ENCODE results near the gene CBS.
A peak's percentile ranks its signal among the peaks of the same experiment; 100 is the strongest.
"Not testable (repeated sequence)": the region's sequence is repeated elsewhere in the genome, so short reads cannot be mapped to it uniquely, and the experiment has no call there.

CBS gene

GRCh38 chr21:43068065-43068464, 7.6 kb downstream of the CBS start:
- not testable (repeated sequence) for ATAC-seq, DNase-seq

GRCh38 chr21:43066690-43067089, 8.9 kb downstream of the CBS start:
- ATAC-seq, DNase-seq: not testable (repeated sequence)

DNA sequence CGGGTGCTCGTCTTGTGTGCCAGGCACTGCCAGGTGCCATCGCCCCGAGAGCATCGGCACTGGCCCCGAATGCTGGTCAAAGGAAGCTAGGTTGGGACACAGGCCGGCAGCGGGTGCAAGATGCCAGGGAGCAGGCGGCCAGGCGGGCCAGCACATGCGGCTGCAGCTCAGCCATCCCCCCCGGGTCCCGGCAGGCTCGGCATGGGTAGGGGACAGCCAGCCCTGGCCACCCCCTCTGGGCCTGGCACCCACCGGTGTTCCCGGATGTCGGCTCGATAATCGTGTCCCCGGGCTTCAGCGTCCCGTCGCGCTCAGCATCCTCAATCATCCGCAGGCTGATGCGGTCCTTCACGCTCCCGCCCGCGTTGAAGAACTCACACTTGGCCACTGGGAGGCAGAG, 9.6 kb downstream of the CBS start:
- not testable (repeated sequence) for ATAC-seq, DNase-seq

- not testable (repeated sequence) for ATAC-seq
Observed at GRCh38 chr21:43064265-43064917, 11.2 kb downstream of the CBS start.

GRCh38 chr21:43062955-43063664, 12.5 kb downstream of the CBS start:
- ATAC-seq, DNase-seq: not testable (repeated sequence)

More at GRCh38 chr21:43064265-43064917, 11.2 kb downstream of the CBS start:
- not testable (repeated sequence) for DNase-seq

DNA sequence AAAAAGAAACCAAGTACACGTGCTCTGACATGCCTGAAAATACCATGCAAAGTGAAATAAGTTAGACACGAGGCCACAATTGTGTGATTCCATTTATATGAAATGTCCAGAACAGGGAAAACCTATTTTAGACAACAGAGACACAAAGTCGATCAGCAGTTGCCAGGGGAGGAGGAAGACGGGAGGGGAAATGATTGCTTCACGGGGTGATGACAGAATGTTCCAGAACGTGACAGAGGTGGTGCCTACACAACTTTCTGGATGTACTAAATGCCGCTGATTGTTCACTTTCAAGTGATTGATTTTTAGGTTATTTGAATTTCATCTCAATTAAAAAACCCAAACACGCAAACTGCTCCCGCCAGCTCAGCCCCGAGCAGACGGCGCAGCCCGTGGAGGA, 22.5 kb downstream of the CBS start:
- ATAC-seq, result not testable (repeated sequence)

DNA sequence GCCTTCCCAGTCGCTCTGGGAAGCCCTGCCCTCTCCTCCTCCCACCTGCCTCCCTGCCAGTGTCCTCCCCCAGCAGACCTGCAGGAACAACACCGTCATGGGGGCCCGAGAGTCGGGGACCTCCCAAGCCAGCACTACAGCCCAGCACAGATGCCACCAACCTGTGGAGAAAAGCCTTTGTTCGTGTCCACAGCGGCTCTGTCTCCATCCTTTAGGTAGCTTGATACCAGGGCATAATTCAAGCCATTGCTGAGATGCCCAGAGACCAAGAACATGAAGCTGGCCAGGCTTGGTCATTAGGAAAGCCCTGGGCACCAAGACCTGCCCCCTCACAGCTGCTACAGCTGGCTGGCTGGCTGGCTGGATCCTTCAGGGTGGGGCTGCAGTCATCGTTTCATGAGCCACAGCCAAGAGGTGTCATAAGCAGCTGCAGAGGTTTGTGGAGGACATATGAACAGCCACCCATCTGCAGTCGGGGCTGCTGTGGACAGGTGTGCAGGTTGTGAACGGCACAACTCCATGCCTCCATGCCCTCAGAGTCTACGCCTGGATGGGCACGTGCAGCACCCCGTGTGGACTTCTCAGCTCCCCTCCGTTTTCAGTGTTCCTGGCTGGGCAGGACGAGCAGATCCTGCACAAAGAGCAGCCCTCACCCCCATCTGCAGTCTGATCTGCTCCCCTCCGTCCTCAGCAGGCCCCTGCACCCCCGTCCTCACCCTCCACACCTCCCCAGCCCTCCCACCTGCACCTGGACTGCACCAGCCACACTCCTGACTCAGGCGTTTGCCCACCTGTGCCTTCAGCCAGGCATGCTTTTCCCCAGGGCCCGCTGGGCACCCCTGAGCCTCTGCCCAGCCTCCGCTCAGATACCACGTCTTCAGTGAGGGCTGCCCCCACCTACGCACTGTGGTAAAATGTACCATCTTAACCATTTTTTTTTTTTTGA, 29.5 kb downstream of the CBS start:
- ATAC-seq, result peak; percentile 68
- not testable (repeated sequence) for DNase-seq

More for the DNA sequence above, 22.5 kb downstream of the CBS start:
- DNase-seq, result not testable (repeated sequence)

GRCh38 chr21:43045165-43045875, 30.3 kb downstream of the CBS start:
- not testable (repeated sequence) for DNase-seq
- peak; percentile 66 for ATAC-seq

- DNase-seq, ATAC-seq: not testable (repeated sequence)
Observed at GRCh38 chr21:43044547-43044946, 31.1 kb downstream of the CBS start.

DNA sequence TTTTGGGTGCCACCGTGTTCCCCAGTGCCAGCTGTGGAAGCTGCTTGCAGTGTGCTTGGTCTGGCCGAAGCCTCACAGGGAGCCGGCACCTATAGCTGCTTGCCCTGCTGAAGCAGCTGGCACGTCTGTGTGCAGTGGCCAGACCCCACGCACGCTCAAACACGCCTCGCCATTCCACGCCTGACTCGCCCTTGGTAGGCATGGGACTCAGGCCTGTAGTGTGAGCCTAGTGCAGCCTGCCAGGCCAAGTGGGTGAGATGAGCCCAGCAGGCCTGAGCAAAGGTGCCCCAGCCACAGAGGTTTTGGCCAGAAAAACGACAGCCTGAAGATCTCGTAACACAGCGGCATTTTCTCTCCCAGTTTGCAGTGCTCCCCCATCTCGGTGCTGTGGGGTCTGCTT, 32.3 kb downstream of the CBS start:
- not testable (repeated sequence) for DNase-seq, ATAC-seq

DNA sequence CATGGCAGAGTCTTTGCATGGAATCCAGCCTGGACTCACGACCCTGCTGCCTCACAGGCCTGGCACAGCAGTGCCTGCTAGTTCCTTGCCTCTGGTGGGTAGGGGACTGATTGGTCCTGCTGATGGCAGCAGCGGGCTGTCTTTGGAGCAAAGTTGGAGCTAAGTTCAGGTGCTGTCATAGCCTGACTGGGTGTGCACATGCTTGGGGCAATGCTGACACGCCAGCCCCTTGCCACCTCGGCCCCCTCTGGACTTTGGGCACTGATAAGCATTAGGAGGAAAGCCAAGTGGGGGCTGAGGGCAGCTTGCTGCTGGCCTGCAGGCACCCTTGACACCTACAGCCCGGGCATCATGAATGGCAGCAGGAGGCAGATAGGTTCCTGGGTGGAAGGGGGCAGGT, 33.5 kb downstream of the CBS start:
- not testable (repeated sequence) for DNase-seq, ATAC-seq

GRCh38 chr21:43038659-43039044, 37.0 kb downstream of the CBS start:
- DNase-seq, ATAC-seq: not testable (repeated sequence)

- not testable (repeated sequence) for ATAC-seq, DNase-seq
Observed at GRCh38 chr21:43037918-43038658, 37.5 kb downstream of the CBS start.

DNA sequence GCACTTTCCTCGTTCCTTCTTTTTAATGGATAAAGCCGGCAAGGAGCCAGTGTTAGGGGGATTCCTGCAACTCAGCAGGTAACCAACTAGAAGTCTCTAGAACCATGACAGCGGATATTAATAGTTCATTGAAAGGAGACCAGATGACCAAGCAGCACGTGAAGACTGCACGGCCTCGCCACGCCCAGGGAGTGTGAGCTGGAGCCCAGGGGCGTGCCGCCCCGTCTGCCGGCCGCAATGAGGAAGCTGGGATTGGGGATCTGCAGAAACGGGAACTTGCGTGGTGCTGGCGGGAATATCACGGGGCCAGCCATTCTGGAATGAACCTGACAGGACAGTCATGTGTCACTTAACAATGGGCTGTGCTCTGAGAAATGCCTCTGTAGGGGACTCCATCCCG, 38.7 kb downstream of the CBS start:
- DNase-seq, ATAC-seq: not testable (repeated sequence)

GRCh38 chr21:43034826-43035225, 40.8 kb downstream of the CBS start:
- ATAC-seq (no peak), DNase-seq (no peak)

GRCh38 chr21:43034101-43034500, 41.5 kb downstream of the CBS start:
- ATAC-seq (no peak), DNase-seq (no peak)

DNA sequence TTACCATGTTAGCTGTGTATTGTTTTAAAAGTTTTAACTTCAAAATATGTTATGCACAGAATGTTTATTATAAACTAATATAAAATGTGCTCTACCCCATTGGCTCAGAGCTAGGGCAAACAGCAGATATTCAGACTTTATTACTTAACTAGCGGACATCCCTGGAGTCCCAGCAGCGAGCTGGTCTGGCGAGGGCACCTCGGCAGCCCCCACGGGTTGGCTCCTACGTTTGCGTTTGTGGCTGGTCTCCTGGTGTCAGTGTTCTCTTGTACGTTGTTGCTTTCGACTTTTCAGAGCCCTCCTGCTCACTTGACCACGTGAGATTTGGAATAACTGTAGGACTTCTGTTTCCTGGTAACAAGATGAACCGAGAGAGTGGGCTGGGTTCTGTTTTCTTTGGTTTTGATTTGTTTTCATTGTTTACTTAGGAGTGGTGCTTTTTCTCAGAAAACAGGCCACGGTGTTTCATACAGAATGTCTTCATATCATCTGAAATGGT, 44.5 kb downstream of the CBS start:
- no peak for DNase-seq

DNA sequence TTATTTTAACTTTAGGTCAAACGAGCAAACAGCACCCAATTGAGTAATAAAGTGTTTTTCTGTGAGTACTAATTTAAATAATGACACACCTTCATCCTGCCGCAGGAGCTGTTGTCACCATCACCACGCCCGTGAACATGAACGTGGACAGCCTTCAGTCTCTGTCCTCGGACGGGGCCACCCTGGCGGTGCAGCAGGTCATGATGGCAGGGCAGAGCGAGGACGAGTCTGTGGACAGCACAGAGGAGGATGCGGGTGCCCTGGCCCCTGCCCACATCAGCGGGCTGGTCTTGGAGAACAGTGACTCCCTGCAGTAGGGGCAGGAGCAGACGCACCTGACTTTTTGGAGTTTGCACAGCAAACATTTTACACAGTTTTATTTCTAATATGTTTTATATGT, 45.9 kb downstream of the CBS start:
- ATAC-seq (no peak), DNase-seq (no peak)

More for the DNA sequence above, 44.5 kb downstream of the CBS start:
- no peak for ATAC-seq

- no peak for DNase-seq
- no peak for ATAC-seq
Observed at GRCh38 chr21:43027846-43028731, 47.5 kb downstream of the CBS start.

Measured in stimulated activated naive CD8-positive, alpha-beta T cell treated with anti-CD3 and anti-CD28 coated beads, Interleukin-15, Interleukin-2, amounts not matched to agents 100 U/mL and 50 U/mL, for 24 hours (primary cell).